Measurements from ENCODE around the gene MFAP4.

Gene MFAP4

DNA sequence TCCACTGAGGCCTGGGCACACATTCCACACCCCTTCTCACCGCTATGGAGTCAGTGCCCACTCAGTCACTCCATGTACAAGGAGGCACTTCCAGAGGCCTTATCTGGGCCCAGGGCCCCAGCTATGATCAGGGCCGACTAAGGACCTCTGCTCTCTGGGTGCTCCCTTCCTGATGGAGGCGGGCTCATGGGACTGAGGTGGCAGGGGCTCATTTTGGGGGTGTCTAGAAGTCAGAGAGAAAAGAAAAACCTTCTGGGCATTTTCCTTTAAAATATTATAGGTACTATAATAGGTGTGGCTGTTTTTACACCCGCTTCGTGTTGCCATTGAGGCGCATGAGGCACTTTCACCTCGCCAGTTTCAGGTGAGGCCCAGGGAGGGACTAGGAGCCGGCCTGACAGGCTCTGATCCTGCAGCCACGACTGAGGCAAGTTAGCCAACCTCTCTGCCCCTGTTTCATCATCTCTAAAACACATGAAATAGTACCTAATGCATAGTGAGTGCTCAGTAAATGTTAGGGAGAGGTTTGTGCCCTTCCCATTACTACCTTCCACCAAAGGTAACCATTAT lies 38.8 kb downstream of the MFAP4 start:
- no peak for DNase-seq (ENCODE audit: low read depth)

DNA sequence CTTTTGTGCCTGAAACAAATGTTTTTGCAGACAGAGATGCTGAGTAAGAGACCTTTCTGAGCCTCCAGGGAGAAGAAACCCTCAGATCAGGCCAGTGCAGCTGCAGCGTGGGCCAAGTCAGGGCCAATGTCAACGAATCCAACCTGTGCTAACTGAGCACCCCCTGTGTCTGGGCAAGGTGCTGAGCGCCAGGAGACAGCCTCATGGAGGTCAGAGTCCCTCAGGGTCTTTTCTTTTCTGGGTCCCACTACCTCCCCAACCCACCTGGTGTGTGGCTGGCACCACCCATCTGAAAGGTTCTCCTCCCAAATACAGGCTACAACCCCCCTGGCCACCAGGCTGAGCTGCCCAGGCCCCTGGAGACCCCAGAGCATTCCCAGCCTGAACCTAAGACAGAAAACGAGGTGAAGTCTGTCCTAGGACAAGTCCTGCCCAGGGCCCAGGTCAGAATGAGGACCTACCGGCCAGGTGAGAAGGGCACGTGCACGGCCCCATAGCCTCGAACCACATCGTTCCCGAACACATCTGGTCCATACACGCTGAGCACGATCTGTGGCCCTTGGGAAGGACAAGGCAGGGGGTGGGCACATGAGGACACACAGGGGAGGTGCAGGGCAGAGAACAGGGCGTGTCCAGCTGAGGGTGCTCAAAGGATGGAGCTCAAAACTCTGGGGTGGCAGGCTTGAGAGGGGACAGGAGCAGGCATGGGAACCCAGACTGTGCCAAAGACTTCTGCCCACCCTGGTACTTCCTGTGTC lies 39.5 kb downstream of the MFAP4 start:
- no peak for DNase-seq (ENCODE audit: low read depth)

GRCh38 chr17:19346351-19347255 lies 40.4 kb downstream of the MFAP4 start:
- DNase-seq (ENCODE audit: low read depth) = peak; percentile 88

GRCh38 chr17:19345486-19346350 lies 41.3 kb downstream of the MFAP4 start:
- DNase-seq (ENCODE audit: low read depth) = no peak

DNA sequence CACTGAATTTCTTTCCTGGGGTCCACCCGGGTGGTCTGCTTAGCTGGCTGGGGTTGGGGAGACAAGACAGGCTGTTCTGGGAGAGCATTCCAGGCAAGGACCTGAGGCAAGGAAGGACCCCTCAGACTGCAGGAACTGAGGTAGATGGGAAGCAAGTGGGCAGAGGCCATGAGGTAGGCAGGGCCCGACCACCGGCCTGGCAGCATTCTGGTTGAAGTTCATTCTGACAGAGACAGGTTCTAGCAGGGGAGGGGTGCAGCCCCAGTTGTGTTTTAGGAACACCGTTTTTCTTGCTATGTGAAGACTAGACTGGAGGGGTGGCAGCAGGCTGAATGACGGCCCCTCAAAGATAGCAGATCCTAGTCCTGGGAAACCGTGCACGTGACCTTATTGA lies 41.9 kb downstream of the MFAP4 start:
- no peak for DNase-seq (ENCODE audit: low read depth)

- no peak for DNase-seq (ENCODE audit: low read depth)
Observed at GRCh38 chr17:19344311-19345066, 42.5 kb downstream of the MFAP4 start.

DNA sequence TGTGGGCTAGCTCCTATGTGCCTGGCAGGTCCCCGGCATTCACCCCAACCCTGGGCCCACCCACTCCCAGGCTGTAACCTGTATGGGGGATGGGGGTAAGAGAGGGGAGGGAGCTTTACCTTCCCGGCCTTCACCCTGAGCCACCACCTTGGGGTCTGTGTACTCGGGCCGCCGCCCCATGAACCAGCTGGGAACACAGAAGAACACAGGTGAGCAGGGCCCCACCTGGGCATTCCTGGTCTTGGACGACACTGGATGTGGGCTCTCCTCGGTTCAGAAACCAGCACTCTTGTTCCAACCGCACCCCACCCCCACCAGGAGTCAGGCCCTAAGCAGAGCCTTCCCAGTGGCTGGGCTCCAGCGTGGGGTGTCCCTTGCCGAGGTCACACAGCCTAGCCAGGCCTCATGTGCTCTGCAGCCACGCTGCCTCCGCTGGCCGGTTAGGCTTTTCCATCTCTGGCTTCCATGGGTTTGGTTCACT lies 43.3 kb downstream of the MFAP4 start:
- no peak for DNase-seq (ENCODE audit: low read depth)

DNA sequence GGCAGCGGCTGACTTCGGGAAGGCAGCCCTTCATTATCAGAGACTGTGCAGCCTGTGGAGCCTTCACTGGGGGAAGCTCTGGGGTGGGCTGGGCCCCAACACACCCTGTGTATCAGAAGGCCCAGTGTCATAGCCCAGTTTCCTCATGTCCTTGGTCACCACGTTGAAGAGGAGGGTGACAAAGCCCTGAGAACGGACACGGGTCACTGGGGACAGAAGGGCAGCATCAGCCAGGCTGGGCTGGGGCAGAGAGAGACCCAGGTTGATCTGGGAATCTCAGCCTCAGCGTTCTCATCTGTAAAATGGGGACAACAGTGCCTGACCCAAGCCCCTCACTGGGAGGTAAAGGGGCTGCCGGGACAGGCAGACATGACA lies 43.7 kb downstream of the MFAP4 start:
- DNase-seq (ENCODE audit: low read depth) = no peak

GRCh38 chr17:19342611-19343255 lies 44.3 kb downstream of the MFAP4 start:
- DNase-seq (ENCODE audit: low read depth) = no peak

GRCh38 chr17:19341641-19342610 lies 45.1 kb downstream of the MFAP4 start:
- DNase-seq (ENCODE audit: low read depth) = no peak

DNA sequence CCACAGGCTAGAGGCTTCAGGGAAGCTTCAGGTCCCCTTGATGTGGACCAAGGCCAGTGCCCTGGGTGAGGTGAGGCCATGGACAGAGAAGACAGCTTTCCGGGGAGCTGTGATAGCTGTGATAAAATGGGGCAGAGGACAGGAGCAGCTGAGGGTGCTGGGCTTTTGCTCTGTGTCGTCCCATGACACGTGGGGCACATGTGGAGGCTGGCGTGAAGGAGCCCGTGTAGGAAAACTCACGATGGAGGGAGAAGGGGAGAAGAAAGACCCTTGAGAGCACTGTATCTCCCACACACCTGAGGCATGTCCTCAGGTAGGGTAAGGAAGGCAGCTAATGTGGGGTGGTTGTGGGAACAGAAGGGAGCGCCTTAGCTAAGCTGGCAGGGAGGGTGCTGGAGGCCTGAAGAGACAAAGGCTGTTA lies 45.8 kb downstream of the MFAP4 start:
- DNase-seq (ENCODE audit: low read depth) = no peak

- no peak for DNase-seq (ENCODE audit: low read depth)
Observed at GRCh38 chr17:19339341-19339815, 47.6 kb downstream of the MFAP4 start.

GRCh38 chr17:19338031-19338990 lies 48.7 kb downstream of the MFAP4 start:
- no peak for DNase-seq (ENCODE audit: low read depth)

- DNase-seq (ENCODE audit: low read depth) = no peak
Observed at GRCh38 chr17:19337712-19338023, 49.3 kb downstream of the MFAP4 start.

GRCh38 chr17:19336938-19337711 lies 49.9 kb downstream of the MFAP4 start:
- no peak for DNase-seq (ENCODE audit: low read depth)

GRCh38 chr17:19335951-19336631 lies 50.9 kb downstream of the MFAP4 start:
- no peak for DNase-seq (ENCODE audit: low read depth)

- DNase-seq (ENCODE audit: low read depth) = no peak
Observed at GRCh38 chr17:19334331-19334730, 52.7 kb downstream of the MFAP4 start.
